Transverse colon (tissue), 4 donors: ENCODE results near the gene TMEFF1. TPM values are rescaled to one million over a fixed set of nuclear protein-coding genes. Genes with fewer than 3 reads are reported as not detected.

Experiments used
- DNase-seq: peaks from one replicate; pipeline ENCODE4 v3.0.0-alpha.2; 2019
- H3K27ac ChIP-seq, 4 donors: fragments of 200-600 bp; sonication (generic); 2 replicates each; pipeline ENCODE4 v1.5.1; 2016 to 2018; ENCODE audit warnings: inconsistent platforms in 4 of 4
- H3K27me3 ChIP-seq: fragments of 200-600 bp; sonication (generic); 2 replicates; pipeline ENCODE4 v1.5.1; 2017; ENCODE audit warnings: inconsistent platforms
- H3K36me3 ChIP-seq, 4 donors: fragments of 200-600 bp; sonication (generic); 2 replicates each; pipeline ENCODE4 v1.5.1; 2017 to 2019; ENCODE audit warnings: inconsistent platforms in 4 of 4
- H3K4me1 ChIP-seq, 4 donors: fragments of 200-600 bp; sonication (generic); 2 replicates each; pipeline ENCODE4 v1.5.1; 2017 to 2020; ENCODE audit warnings: inconsistent platforms in 4 of 4
- H3K4me3 ChIP-seq, 4 donors: fragments of 200-600 bp; sonication (generic); 1 replicate in 1 of 4; 2 replicates in 3 of 4; pipeline versions ENCODE4 v1.5.1 to v1.6.1; 2017 to 2019; ENCODE audit warnings: inconsistent platforms in 4 of 4
- H3K9me3 ChIP-seq, 2 donors: fragments of 200-600 bp; sonication (generic); 2 replicates each; pipeline ENCODE4 v1.5.1; 2017 to 2019; ENCODE audit warnings: inconsistent platforms in 2 of 2
- EP300 ChIP-seq: sonication (generic); formaldehyde crosslinking; IDR thresholded peaks from one replicate; pipeline ENCODE4 v1.6.1; 2017; ENCODE audit warnings: antibody characterized with exemption, low read depth
- POLR2A ChIP-seq: fragments of 450-650 bp; IDR thresholded peaks from one replicate; pipeline ENCODE4 v1.6.1; 2016; ENCODE audit warnings: antibody characterized with exemption, mild to moderate bottlenecking, moderate library complexity
- POLR2AphosphoS5 ChIP-seq, 3 donors: sonication (generic); formaldehyde crosslinking; IDR thresholded peaks; one replicate each; pipeline ENCODE4 v1.6.1; 2016; ENCODE audit warnings: antibody characterized with exemption in 3 of 3
- WGBS, 2 donors: methylation state at CpG; one replicate each; pipeline ENCODE4 v1.1.5; 2018; ENCODE audit warnings: low coverage in 1 of 2; 5-methylcytosine and 5-hydroxymethylcytosine counted together
- in situ Hi-C, 4 donors: fragments of 200-750 bp; cut with MboI; loops; one replicate each; pipeline versions ENCODE4 v1.15.0 to v1.15.1; 2017; ENCODE audit warnings: low sequenced_read_pairs in 3 of 4, low pct_ligation_motif_present in 1 of 4, low pct_unique_long_range_greater_than_20kb in 1 of 4
- intact Hi-C: fragments of 100-400 bp; cut with DNase I; formaldehyde crosslinking; loops from one replicate; pipeline ENCODE4 v1.15.1; 2023; ENCODE audit warnings: low total_unique reads
- total RNA-seq, 4 donors: library from RNA; depleted of rRNA; stranded (reverse); fragments of >200 nt; gene quantifications; one replicate each; pipeline ENCODE4 v1.1.0, GENCODE V29; 2016
- TF ChIP-seq, protein P1 (sequence below), 5 experiments: fragments of 200-600 bp in 3 of 5; fragments of 450-650 bp in 2 of 5; sonication (generic) in 3 of 5; IDR thresholded peaks; 1 replicate in 2 of 5; 2 replicates in 3 of 5; pipeline ENCODE4 v1.5.1; 2016 to 2017; ENCODE audit warnings: antibody characterized with exemption in 5 of 5, inconsistent platforms in 3 of 5, mild to moderate bottlenecking in 2 of 5, moderate library complexity in 1 of 5

TMEFF1 gene
- total RNA-seq, 4 donors from 2014 or later = not detected

DNA sequence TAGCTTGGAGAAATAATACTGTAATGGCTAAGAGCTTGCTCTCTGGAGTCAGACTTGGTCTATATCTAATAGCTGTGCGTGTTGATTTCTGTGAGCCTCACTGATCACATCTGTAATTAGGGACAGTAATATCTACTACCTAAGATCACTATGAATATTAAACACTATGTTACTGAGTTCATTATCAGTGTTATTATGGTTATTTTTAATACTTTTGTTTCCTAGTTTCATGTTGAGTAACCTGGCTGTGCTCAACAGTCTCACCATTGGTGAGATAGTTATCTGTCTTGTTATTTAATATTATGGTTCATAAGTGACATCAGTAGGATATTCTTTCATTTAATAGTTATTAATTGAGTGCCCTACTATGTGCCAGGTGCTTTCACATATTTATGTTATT lies 82.5 kb downstream of the TMEFF1 start:
- Histone ChIP-seq H3K4me3 (no peak overlapping the region), H3K9me3 (no peaks in the 10 kb centered on the region), H3K27me3 (no peaks in the 10 kb centered on the region), H3K27ac (no peak overlapping the region), H3K36me3 (no peaks in the 10 kb centered on the region), H3K4me1 (no peaks in the 10 kb centered on the region)
- in situ Hi-C loops (no loop called here), intact Hi-C loops (no loop called here)
- DNase-seq = no peak
- TF ChIP-seq, protein P1, sequence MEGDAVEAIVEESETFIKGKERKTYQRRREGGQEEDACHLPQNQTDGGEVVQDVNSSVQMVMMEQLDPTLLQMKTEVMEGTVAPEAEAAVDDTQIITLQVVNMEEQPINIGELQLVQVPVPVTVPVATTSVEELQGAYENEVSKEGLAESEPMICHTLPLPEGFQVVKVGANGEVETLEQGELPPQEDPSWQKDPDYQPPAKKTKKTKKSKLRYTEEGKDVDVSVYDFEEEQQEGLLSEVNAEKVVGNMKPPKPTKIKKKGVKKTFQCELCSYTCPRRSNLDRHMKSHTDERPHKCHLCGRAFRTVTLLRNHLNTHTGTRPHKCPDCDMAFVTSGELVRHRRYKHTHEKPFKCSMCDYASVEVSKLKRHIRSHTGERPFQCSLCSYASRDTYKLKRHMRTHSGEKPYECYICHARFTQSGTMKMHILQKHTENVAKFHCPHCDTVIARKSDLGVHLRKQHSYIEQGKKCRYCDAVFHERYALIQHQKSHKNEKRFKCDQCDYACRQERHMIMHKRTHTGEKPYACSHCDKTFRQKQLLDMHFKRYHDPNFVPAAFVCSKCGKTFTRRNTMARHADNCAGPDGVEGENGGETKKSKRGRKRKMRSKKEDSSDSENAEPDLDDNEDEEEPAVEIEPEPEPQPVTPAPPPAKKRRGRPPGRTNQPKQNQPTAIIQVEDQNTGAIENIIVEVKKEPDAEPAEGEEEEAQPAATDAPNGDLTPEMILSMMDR (IDR thresholded peaks at IDR 0.05) = no peak
- TF ChIP-seq EP300 = no peak
- WGBS, 2 donors = 84 to 90% methylated on average over 1 of the region's 1 CpG

DNA sequence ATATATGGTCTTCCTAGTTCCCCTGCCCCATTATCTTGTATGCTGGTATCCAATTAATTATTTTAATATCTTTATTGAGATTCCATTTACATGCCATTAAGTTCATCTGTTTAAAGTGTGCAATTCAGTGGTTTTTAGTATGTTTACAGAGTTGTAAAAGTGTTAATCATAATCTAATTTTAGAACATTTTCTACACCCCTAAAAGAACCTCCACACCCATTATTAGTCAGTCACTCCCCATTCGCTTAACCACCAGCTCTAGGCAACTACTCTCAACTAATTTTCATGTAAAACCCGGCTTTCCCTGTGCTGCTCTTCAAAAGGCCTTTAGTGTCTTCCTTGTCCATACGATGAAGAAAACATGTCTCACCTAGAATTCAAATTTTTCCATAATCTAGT lies 84.1 kb downstream of the TMEFF1 start:
- Histone ChIP-seq H3K4me1 (no peaks in the 10 kb centered on the region), H3K27me3 (no peaks in the 10 kb centered on the region), H3K27ac (no peak overlapping the region), H3K36me3 (no peaks in the 10 kb centered on the region), H3K4me3 (no peak overlapping the region), H3K9me3 (no peaks in the 10 kb centered on the region)
- no peak for DNase-seq
- intact Hi-C loops (no loop called here), in situ Hi-C loops (no loop called here)
- TF ChIP-seq, protein P1 (IDR thresholded peaks at IDR 0.05) = no peak
- TF ChIP-seq POLR2A (no peak), POLR2AphosphoS5 (IDR thresholded peaks at IDR 0.05) (no peak), EP300 (no peak)
- WGBS, 2 donors = 92 to 95% methylated on average over 3 of the region's 3 CpGs

DNA sequence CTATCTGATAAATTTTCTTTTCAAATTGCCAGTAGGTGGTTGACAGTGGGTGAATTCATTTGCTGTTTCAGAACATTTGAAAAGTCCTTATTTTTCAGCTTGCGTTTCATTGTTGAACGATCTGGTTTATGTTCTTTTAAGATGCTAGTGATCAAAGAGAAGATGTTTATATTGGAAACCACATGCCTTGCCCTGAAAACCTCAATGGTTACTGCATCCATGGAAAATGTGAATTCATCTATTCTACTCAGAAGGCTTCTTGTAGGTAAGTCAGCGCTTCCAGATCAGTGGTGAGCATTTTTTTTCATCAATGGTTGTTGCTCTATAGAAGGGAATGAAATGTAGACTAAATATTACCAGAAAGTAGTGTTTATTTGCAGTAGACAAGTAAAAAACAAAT lies 88.3 kb downstream of the TMEFF1 start:
- Histone ChIP-seq H3K36me3 (no peaks in the 10 kb centered on the region), H3K4me3 (no peak overlapping the region), H3K27me3 (no peaks in the 10 kb centered on the region), H3K4me1 (no peaks in the 10 kb centered on the region), H3K27ac (no peak overlapping the region), H3K9me3 (no peaks in the 10 kb centered on the region)
- TF ChIP-seq, protein P1 (IDR thresholded peaks at IDR 0.05) = no peak
- no peak for TF ChIP-seq EP300
- no peak for TF ChIP-seq POLR2AphosphoS5 (IDR thresholded peaks at IDR 0.05)
- no peak for TF ChIP-seq POLR2A
- 72 to 75% methylated on average over 3 of the region's 3 CpGs for WGBS, 2 donors
- DNase-seq = no peak
- in situ Hi-C loops = no loop called here
- intact Hi-C loops = loop anchor here (5.0 kb wide), 1 partner anchor 1264 kb away; no protein-coding TSS in a partner anchor

DNA sequence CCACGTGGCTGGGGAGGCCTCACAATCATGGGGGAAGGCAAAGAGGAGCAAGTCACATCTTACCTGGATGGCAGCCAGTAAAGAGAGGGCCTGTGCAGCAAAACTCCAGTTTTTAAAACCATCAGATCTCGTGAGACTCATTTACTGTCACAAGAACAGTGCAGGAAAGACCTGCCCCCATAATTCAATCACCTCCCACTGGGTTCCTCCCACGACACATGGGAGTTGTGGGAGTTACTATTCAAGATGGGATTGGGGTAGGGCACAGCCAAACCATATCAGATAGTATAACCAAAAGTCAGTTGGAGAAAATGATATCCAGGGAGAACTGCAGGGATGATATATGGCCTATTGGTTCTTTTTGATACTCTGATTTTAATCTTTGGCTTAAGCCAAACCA lies 94.9 kb downstream of the TMEFF1 start:
- intact Hi-C loops (no loop called here), in situ Hi-C loops (no loop called here)
- WGBS, 2 donors = 71% methylated on average over 3 of the region's 3 CpGs; no CpG with 5 or more reads in 1 of the 2 donors
- DNase-seq = no peak
- Histone ChIP-seq H3K4me3 (no peak overlapping the region), H3K27ac (no peak overlapping the region), H3K4me1 (no peaks in the 10 kb centered on the region), H3K9me3 (no peaks in the 10 kb centered on the region), H3K36me3 (no peaks in the 10 kb centered on the region), H3K27me3 (no peaks in the 10 kb centered on the region)
- TF ChIP-seq EP300 = no peak
- TF ChIP-seq POLR2AphosphoS5 (IDR thresholded peaks at IDR 0.05) = no peak
- TF ChIP-seq, protein P1 (IDR thresholded peaks at IDR 0.05) = no peak
